Tibial nerve (tissue), 4 donors: ENCODE data around the gene LACRT. TPM values are rescaled to one million over a fixed set of nuclear protein-coding genes. Genes with fewer than 3 reads are reported as not detected.

Experiments
- DNase-seq, 2 donors: peaks; one replicate each; pipeline ENCODE4 v3.0.0-alpha.2; 2019; ENCODE audit warnings: low spot score in 2 of 2
- H3K27ac ChIP-seq, 4 donors: fragments of 200-600 bp; sonication (generic) in 3 of 4; one replicate each; pipeline ENCODE4 v1.5.1; 2017 to 2019; ENCODE audit warnings: mild to moderate bottlenecking in 1 of 4
- H3K27me3 ChIP-seq, 2 donors: fragments of 200-600 bp; sonication (generic) in 1 of 2; one replicate each; pipeline versions ENCODE4 v1.5.1 to v1.6.0; 2017 to 2019
- H3K36me3 ChIP-seq, 3 donors: fragments of 200-600 bp; sonication (generic); one replicate each; pipeline ENCODE4 v1.5.1; 2018 to 2019
- H3K4me1 ChIP-seq, 4 donors: fragments of 200-600 bp; sonication (generic) in 3 of 4; one replicate each; pipeline ENCODE4 v1.5.1; 2017 to 2019
- H3K4me3 ChIP-seq, 4 donors: fragments of 200-600 bp; sonication (generic) in 3 of 4; one replicate each; pipeline ENCODE4 v1.5.1; 2017 to 2019; ENCODE audit warnings: mild to moderate bottlenecking in 1 of 4, moderate library complexity in 1 of 4
- H3K9me3 ChIP-seq, 4 donors: fragments of 200-600 bp; sonication (generic) in 3 of 4; one replicate each; pipeline ENCODE4 v1.5.1; 2017 to 2019
- CTCF ChIP-seq, 5 experiments: fragments of 200-600 bp in 3 of 5; fragments of 450-650 bp in 2 of 5; sonication (generic) in 3 of 5; IDR thresholded peaks; one replicate each; pipeline ENCODE4 v1.5.1; 2016 to 2019; ENCODE audit warnings: antibody characterized with exemption in 5 of 5, mild to moderate bottlenecking in 3 of 5, moderate library complexity in 2 of 5
- EP300 ChIP-seq, 2 donors: sonication (generic); formaldehyde crosslinking; IDR thresholded peaks; one replicate each; pipeline ENCODE4 v1.6.1; 2017; ENCODE audit warnings: antibody characterized with exemption in 2 of 2, mild to moderate bottlenecking in 1 of 2
- POLR2A ChIP-seq, 2 donors: fragments of 450-650 bp; IDR thresholded peaks; one replicate each; pipeline ENCODE4 v1.6.1; 2017; ENCODE audit warnings: antibody characterized with exemption in 2 of 2, mild to moderate bottlenecking in 2 of 2, moderate library complexity in 2 of 2
- WGBS, 2 donors: methylation state at CpG; one replicate each; pipeline ENCODE4 v1.1.5; 2018; 5-methylcytosine and 5-hydroxymethylcytosine counted together
- total RNA-seq, 4 donors: library from RNA; depleted of rRNA; stranded (reverse); fragments of >200 nt; gene quantifications; one replicate each; pipeline ENCODE4 v1.1.0, GENCODE V29; 2016

The LACRT gene
- total RNA-seq, 4 donors from 2014 or later: not detected

GRCh38 chr12:54585243-54585642 is 49.5 kb downstream of the LACRT start:
- 69 to 80% methylated on average over 2 of the region's 2 CpGs for WGBS, 2 donors
- TF ChIP-seq CTCF (IDR thresholded peaks at IDR 0.05) (no peak), POLR2A (IDR thresholded peaks at IDR 0.05) (no peak), EP300 (IDR thresholded peaks at IDR 0.05) (no peak)
- H3K4me3 ChIP-seq: no peak overlapping the region

GRCh38 chr12:54584128-54584527 is 50.6 kb downstream of the LACRT start:
- Histone ChIP-seq H3K27ac (no peak overlapping the region), H3K4me3 (no peak overlapping the region), H3K27me3 (peaks cover 0 to 13% of the 10 kb centered on the region in 2 donors), H3K4me1 (peaks cover 0 to 30% (median 9%) of the 10 kb centered on the region in 4 donors), H3K36me3 (no peaks in the 10 kb centered on the region), H3K9me3 (no peaks in the 10 kb centered on the region)
- TF ChIP-seq EP300 (IDR thresholded peaks at IDR 0.05): no peak
- TF ChIP-seq POLR2A (IDR thresholded peaks at IDR 0.05): no peak
- no peak for TF ChIP-seq CTCF (IDR thresholded peaks at IDR 0.05)
- no peak for DNase-seq
- WGBS, 2 donors: 77% methylated on average over 9 of the region's 9 CpGs

More at GRCh38 chr12:54585243-54585642, 49.5 kb downstream of the LACRT start:
- peaks cover 0 to 13% of the 10 kb centered on the region in 2 donors for H3K27me3 ChIP-seq
- no peak for DNase-seq
- H3K36me3 ChIP-seq: no peaks in the 10 kb centered on the region
- peaks cover 0 to 21% (median 6%) of the 10 kb centered on the region in 4 donors for H3K4me1 ChIP-seq
- H3K9me3 ChIP-seq: no peaks in the 10 kb centered on the region
- no peak overlapping the region for H3K27ac ChIP-seq

- no peak overlapping the region for H3K27ac ChIP-seq
- TF ChIP-seq POLR2A (IDR thresholded peaks at IDR 0.05) (no peak), EP300 (IDR thresholded peaks at IDR 0.05) (no peak), CTCF (IDR thresholded peaks at IDR 0.05) (no peak)
- no peak for DNase-seq
These were observed 51.0 kb downstream of the LACRT start for GRCh38 chr12:54583726-54584125.

GRCh38 chr12:54581412-54581811 is 53.3 kb downstream of the LACRT start:
- no peak for DNase-seq

More at GRCh38 chr12:54583726-54584125, 51.0 kb downstream of the LACRT start:
- Histone ChIP-seq H3K27me3 (peaks cover 0 to 9% of the 10 kb centered on the region in 2 donors), H3K4me3 (no peak overlapping the region), H3K4me1 (peaks cover 0 to 26% (median 7%) of the 10 kb centered on the region in 4 donors), H3K9me3 (no peaks in the 10 kb centered on the region), H3K36me3 (no peaks in the 10 kb centered on the region)
- WGBS, 2 donors: 51 to 56% methylated on average over 4 of the region's 4 CpGs

More at GRCh38 chr12:54581412-54581811, 53.3 kb downstream of the LACRT start:
- WGBS, 2 donors: 84 to 85% methylated on average over 6 of the region's 6 CpGs
- Histone ChIP-seq H3K9me3 (no peaks in the 10 kb centered on the region), H3K4me3 (no peak overlapping the region), H3K4me1 (peaks cover 0 to 10% (median 3%) of the 10 kb centered on the region in 4 donors), H3K27ac (no peak overlapping the region), H3K36me3 (no peaks in the 10 kb centered on the region), H3K27me3 (no peaks in the 10 kb centered on the region)
- TF ChIP-seq POLR2A (IDR thresholded peaks at IDR 0.05): no peak
- no peak for TF ChIP-seq EP300 (IDR thresholded peaks at IDR 0.05)
- TF ChIP-seq CTCF (IDR thresholded peaks at IDR 0.05): no peak

Other genes with a start within 250 kb of the LACRT start
- gene ITGA5, start 215.6 kb downstream of the LACRT start, total RNA-seq: 100 to 1,000 TPM in 3 of 4 donors, 10 to 100 TPM in 1; 73.6 to 145 (median 123) TPM
- 1 to 10 TPM in 1 of 4 donors, under 1 TPM in 1, not detected in 2; 0.63 to 1.5 TPM for gene GTSF1, start 161.3 kb downstream of the LACRT start, total RNA-seq
- 10 to 100 TPM; 12.4 to 37.5 (median 16.3) TPM for gene NCKAP1L, start 137.1 kb downstream of the LACRT start, total RNA-seq
- gene PDE1B, start 85.3 kb downstream of the LACRT start, total RNA-seq: 10 to 100 TPM in 2 of 4 donors, 1 to 10 TPM in 2; 6.5 to 37.5 (median 8.9) TPM
- 10 to 100 TPM; 26.1 to 77.6 (median 42.5) TPM for gene PPP1R1A, start 46.2 kb downstream of the LACRT start, total RNA-seq
- gene DCD, start 13.5 kb upstream of the LACRT start, total RNA-seq: not detected
- gene MUCL1, start 219.6 kb upstream of the LACRT start, total RNA-seq: not detected